Ishikawa (cell line): ENCODE data around the gene OR5A1.

Experiments
- CEBPB ChIP-seq: IDR thresholded peaks from 2 replicates; pipeline ENCODE4 v1.6.1; 2012
- CREB1 ChIP-seq: IDR thresholded peaks from 2 replicates; pipeline ENCODE4 v1.6.1; 2012; ENCODE audit warnings: low read depth
- EGR1 ChIP-seq: IDR thresholded peaks from 2 replicates; pipeline ENCODE4 v1.6.1; 2012
- EP300 ChIP-seq: IDR thresholded peaks from 2 replicates; pipeline ENCODE4 v1.6.1; 2012; ENCODE audit warnings: borderline replicate concordance
- FOXM1 ChIP-seq: IDR thresholded peaks from 2 replicates; pipeline ENCODE4 v1.6.1; 2012; ENCODE audit warnings: low read depth, borderline replicate concordance
- MAX ChIP-seq: IDR thresholded peaks from 2 replicates; pipeline ENCODE4 v1.6.1; 2012
- NFIC ChIP-seq: IDR thresholded peaks from 2 replicates; pipeline ENCODE4 v1.6.1; 2012
- RAD21 ChIP-seq: IDR thresholded peaks from 2 replicates; pipeline ENCODE4 v1.6.1; 2012; ENCODE audit warnings: low read depth
- REST ChIP-seq: IDR thresholded peaks from 2 replicates; pipeline ENCODE4 v1.6.1; 2012; ENCODE audit warnings: low read depth, mild to moderate bottlenecking
- TAF1 ChIP-seq: IDR thresholded peaks from 2 replicates; pipeline ENCODE4 v1.6.1; 2012; ENCODE audit warnings: low read depth, mild to moderate bottlenecking
- TCF12 ChIP-seq: IDR thresholded peaks from 2 replicates; pipeline ENCODE4 v1.6.1; 2012; ENCODE audit warnings: low read depth
- TEAD4 ChIP-seq: IDR thresholded peaks from 2 replicates; pipeline ENCODE4 v1.6.1; 2012
- YY1 ChIP-seq: IDR thresholded peaks from 2 replicates; pipeline ENCODE4 v1.6.1; 2012; ENCODE audit warnings: low read depth
- ZBTB7A ChIP-seq: IDR thresholded peaks from 2 replicates; pipeline ENCODE4 v1.6.1; 2012; ENCODE audit warnings: low read depth
- TF ChIP-seq, protein P1 (sequence below): IDR thresholded peaks from 2 replicates; pipeline ENCODE4 v1.6.1; 2012

OR5A1 gene

GRCh38 chr11:59436169-59436568, at the start of gene OR5A1:
Gene OR5A1, plus strand, starts transcription at chr11:59436469. Its CDS starts 6,700 bp downstream, at chr11:59443169.
- TF ChIP-seq, protein P1, sequence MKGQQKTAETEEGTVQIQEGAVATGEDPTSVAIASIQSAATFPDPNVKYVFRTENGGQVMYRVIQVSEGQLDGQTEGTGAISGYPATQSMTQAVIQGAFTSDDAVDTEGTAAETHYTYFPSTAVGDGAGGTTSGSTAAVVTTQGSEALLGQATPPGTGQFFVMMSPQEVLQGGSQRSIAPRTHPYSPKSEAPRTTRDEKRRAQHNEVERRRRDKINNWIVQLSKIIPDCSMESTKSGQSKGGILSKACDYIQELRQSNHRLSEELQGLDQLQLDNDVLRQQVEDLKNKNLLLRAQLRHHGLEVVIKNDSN: no peak
- TF ChIP-seq CREB1: no peak
- TF ChIP-seq NFIC: no peak
- no peak for TF ChIP-seq FOXM1
- TF ChIP-seq YY1: no peak

- no peak for TF ChIP-seq CREB1
- TF ChIP-seq YY1: no peak
- no peak for TF ChIP-seq RAD21
- no peak for TF ChIP-seq EGR1
- no peak for TF ChIP-seq TAF1
- no peak for TF ChIP-seq NFIC
- TF ChIP-seq, protein P1: no peak
- TF ChIP-seq EP300: no peak
- TF ChIP-seq TEAD4: no peak
- no peak for TF ChIP-seq TCF12
- TF ChIP-seq CEBPB: no peak
- no peak for TF ChIP-seq MAX
- TF ChIP-seq FOXM1: no peak
- no peak for TF ChIP-seq REST
- no peak for TF ChIP-seq ZBTB7A
Measured at GRCh38 chr11:59394186-59394585, 42.1 kb upstream of the OR5A1 start.

DNA sequence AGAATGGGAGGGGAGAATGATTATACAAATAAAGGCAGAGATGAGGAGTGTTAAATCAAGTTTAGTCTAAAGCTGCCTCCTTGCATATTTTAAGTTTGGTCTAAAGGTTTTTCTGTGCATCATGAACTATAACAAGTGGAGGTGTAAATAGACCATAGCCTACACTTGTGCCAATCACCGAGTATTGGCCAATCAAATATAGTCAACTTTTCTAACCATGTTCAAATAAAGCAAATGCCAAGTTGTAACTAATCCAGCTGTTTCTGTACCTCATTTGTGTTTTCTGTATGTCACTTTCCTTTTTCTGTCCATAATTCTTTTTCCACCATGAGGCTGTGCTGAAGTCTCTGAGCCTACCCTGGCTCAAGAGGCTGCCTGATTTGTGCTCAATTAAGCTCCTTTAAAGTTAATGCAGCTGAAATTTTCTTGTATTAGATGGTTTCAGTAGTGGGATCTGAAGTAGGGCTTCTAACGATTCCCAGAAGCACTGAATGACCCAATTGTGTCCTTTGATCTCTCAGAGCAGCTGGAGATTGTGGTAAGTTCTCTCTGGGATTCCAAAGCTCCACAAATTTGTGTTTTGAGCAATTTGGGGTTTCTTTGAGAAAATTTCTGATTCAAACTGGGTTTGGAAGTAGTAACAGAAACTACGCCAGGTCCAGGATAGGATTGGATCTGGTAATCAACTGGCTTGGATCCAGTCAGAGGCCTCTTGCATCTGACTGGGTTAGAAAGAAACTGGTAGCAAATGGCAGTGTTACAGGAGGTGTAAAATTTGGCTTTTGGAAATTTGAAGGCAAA, 35.6 kb upstream of the OR5A1 start:
- no peak for TF ChIP-seq NFIC
- TF ChIP-seq MAX: no peak
- no peak for TF ChIP-seq CREB1
- no peak for TF ChIP-seq YY1
- TF ChIP-seq REST: no peak
- TF ChIP-seq EGR1: no peak
- no peak for TF ChIP-seq TAF1

- TF ChIP-seq ZBTB7A: no peak
- TF ChIP-seq, protein P1: no peak
Measured at GRCh38 chr11:59401262-59401552, 35.1 kb upstream of the OR5A1 start.

- TF ChIP-seq ZBTB7A: no peak
- TF ChIP-seq TAF1: no peak
- no peak for TF ChIP-seq EGR1
- no peak for TF ChIP-seq FOXM1
- TF ChIP-seq CREB1: no peak
- no peak for TF ChIP-seq TEAD4
- TF ChIP-seq TCF12: no peak
- TF ChIP-seq RAD21: no peak
- TF ChIP-seq, protein P1: no peak
- no peak for TF ChIP-seq EP300
- no peak for TF ChIP-seq YY1
- TF ChIP-seq REST: no peak
Measured at GRCh38 chr11:59403546-59403945, 32.7 kb upstream of the OR5A1 start.
